H9 (cell line): ENCODE results near the gene GBE1. TPM values are rescaled to one million over a fixed set of nuclear protein-coding genes. Genes with fewer than 3 reads are reported as not detected.

Experiments
- DNase-seq: peaks from one replicate; pipeline ENCODE4 v3.0.0-alpha.2; 2017
- H2AFZ ChIP-seq: one replicate; pipeline ENCODE4 v1.6.1; 2013; ENCODE audit warnings: mild to moderate bottlenecking, low read length, control low read depth, moderate library complexity
- H2AK5ac ChIP-seq: 2 replicates; pipeline ENCODE4 v1.6.1; 2013; ENCODE audit warnings: low read length, control low read depth, mixed read lengths; ENCODE audit not compliant: insufficient read length
- H2BK120ac ChIP-seq: one replicate; pipeline ENCODE4 v1.6.1; 2013; ENCODE audit warnings: low read depth, mild to moderate bottlenecking, low read length, control low read depth, inconsistent platforms; ENCODE audit not compliant: poor library complexity, severe bottlenecking
- H2BK12ac ChIP-seq: 2 replicates; pipeline ENCODE4 v1.6.1; 2013; ENCODE audit warnings: low read length, control low read depth, mixed read lengths, low read depth; ENCODE audit not compliant: insufficient read length
- H2BK15ac ChIP-seq: 2 replicates; pipeline ENCODE4 v1.6.1; 2013; ENCODE audit warnings: low read depth, low read length, control low read depth
- H2BK20ac ChIP-seq: one replicate; pipeline ENCODE4 v1.6.1; 2013; ENCODE audit warnings: low read depth, mild to moderate bottlenecking, low read length, control low read depth, inconsistent platforms; ENCODE audit not compliant: poor library complexity, severe bottlenecking
- H2BK5ac ChIP-seq: 2 replicates; pipeline ENCODE4 v1.6.1; 2013; ENCODE audit warnings: low read length, control low read depth, mixed read lengths; ENCODE audit not compliant: insufficient read length
- H3K14ac ChIP-seq: 2 replicates; pipeline ENCODE4 v1.6.1; 2013; ENCODE audit warnings: low read length, control low read depth; ENCODE audit not compliant: insufficient read depth
- H3K18ac ChIP-seq: 2 replicates; pipeline ENCODE4 v1.6.1; 2013; ENCODE audit warnings: low read depth, mild to moderate bottlenecking, mixed read lengths, low read length, control low read depth; ENCODE audit not compliant: insufficient read length
- H3K23ac ChIP-seq: 2 replicates; pipeline ENCODE4 v1.6.1; 2013; ENCODE audit warnings: low read length, control low read depth, mixed read lengths, low read depth; ENCODE audit not compliant: insufficient read length
- H3K23me2 ChIP-seq: 2 replicates; pipeline ENCODE4 v1.6.1; 2013; ENCODE audit warnings: low read depth, mild to moderate bottlenecking, mixed read lengths, low read length, control low read depth; ENCODE audit not compliant: insufficient read length, poor library complexity, severe bottlenecking
- H3K27ac ChIP-seq: 2 replicates; pipeline ENCODE4 v1.5.1; 2013; ENCODE audit warnings: low read length, control low read depth, mixed read lengths, low read depth; ENCODE audit not compliant: insufficient read length
- H3K27me3 ChIP-seq: 2 replicates; pipeline ENCODE4 v1.6.1; 2013; ENCODE audit warnings: low read length, control low read depth, inconsistent platforms; ENCODE audit not compliant: insufficient read depth
- H3K4ac ChIP-seq: 2 replicates; pipeline ENCODE4 v1.6.1; 2013; ENCODE audit warnings: low read depth, mild to moderate bottlenecking, control low read depth, inconsistent platforms, low read length, moderate library complexity
- H3K4me1 ChIP-seq: 2 replicates; pipeline ENCODE4 v1.6.1; 2013; ENCODE audit warnings: low read length, control low read depth, inconsistent platforms; ENCODE audit not compliant: insufficient read depth
- H3K4me2 ChIP-seq: 2 replicates; pipeline ENCODE4 v1.6.1; 2013; ENCODE audit warnings: low read length, control low read depth, mixed read lengths; ENCODE audit not compliant: insufficient read length, insufficient read depth
- H3K56ac ChIP-seq: 2 replicates; pipeline ENCODE4 v1.6.1; 2013; ENCODE audit warnings: low read depth, mild to moderate bottlenecking, mixed read lengths, low read length, control low read depth; ENCODE audit not compliant: insufficient read length
- H3K79me1 ChIP-seq: 2 replicates; pipeline ENCODE4 v1.6.1; 2013; ENCODE audit warnings: low read depth, mild to moderate bottlenecking, moderate library complexity, low read length, control low read depth, inconsistent platforms; ENCODE audit not compliant: insufficient read depth, poor library complexity, severe bottlenecking
- H3K79me2 ChIP-seq: 2 replicates; pipeline ENCODE4 v1.6.1; 2013; ENCODE audit warnings: low read length, control low read depth, inconsistent platforms; ENCODE audit not compliant: insufficient read depth
- H3K9ac ChIP-seq: 2 replicates; pipeline ENCODE4 v1.6.1; 2013; ENCODE audit warnings: low read length, control low read depth, mixed read lengths; ENCODE audit not compliant: insufficient read length; ENCODE audit errors: extremely low read depth
- H3K9me3 ChIP-seq: one replicate; pipeline ENCODE4 v1.6.1; 2013; ENCODE audit warnings: low read depth, low read length, inconsistent platforms; ENCODE audit not compliant: control insufficient read depth
- H3T11ph ChIP-seq: one replicate; pipeline ENCODE4 v1.6.1; 2013; ENCODE audit warnings: mild to moderate bottlenecking, low read length, control low read depth, inconsistent platforms
- H4K20me1 ChIP-seq: one replicate; pipeline ENCODE4 v1.6.1; 2013; ENCODE audit not compliant: control insufficient read depth, insufficient read length, insufficient read depth
- H4K5ac ChIP-seq: 2 replicates; pipeline ENCODE4 v1.6.1; 2013; ENCODE audit warnings: low read depth, mild to moderate bottlenecking, mixed read lengths, low read length, control low read depth; ENCODE audit not compliant: insufficient read length
- H4K8ac ChIP-seq: replicated peaks from 2 replicates; pipeline ENCODE4 v1.6.1; 2013; ENCODE audit warnings: low read length, control low read depth, mixed read lengths, low read depth; ENCODE audit not compliant: insufficient read length
- H4K91ac ChIP-seq: 2 replicates; pipeline ENCODE4 v1.6.1; 2013; ENCODE audit warnings: low read depth, mild to moderate bottlenecking, moderate library complexity, mixed read lengths, low read length, control low read depth; ENCODE audit not compliant: insufficient read length
- H3K27ac Mint-ChIP-seq, 3 experiments: 2 replicates in 2 of 3; 3 replicates in 1 of 3; pipeline ENCODE4 v1.8.0; 2020 to 2021; ENCODE audit warnings: mixed read lengths in 3 of 3, mild to moderate bottlenecking in 1 of 3, moderate library complexity in 1 of 3
- H3K27me3 Mint-ChIP-seq: 2 replicates; pipeline ENCODE4 v1.8.0; 2021; ENCODE audit warnings: low read depth, mild to moderate bottlenecking, moderate library complexity, mixed read lengths
- H3K36me3 Mint-ChIP-seq, 3 experiments: 2 replicates in 2 of 3; 3 replicates in 1 of 3; pipeline ENCODE4 v1.8.0; 2020 to 2021; ENCODE audit warnings: low read depth in 3 of 3, mixed read lengths in 3 of 3; ENCODE audit not compliant: insufficient read depth in 1 of 3
- H3K4me1 Mint-ChIP-seq, 2 experiments: 2 replicates each; pipeline ENCODE4 v1.8.0; 2020; ENCODE audit warnings: mixed read lengths in 2 of 2
- H3K4me3 Mint-ChIP-seq, 2 experiments: 2 replicates in 1 of 2; 3 replicates in 1 of 2; pipeline ENCODE4 v1.8.0; 2020 to 2021; ENCODE audit warnings: mild to moderate bottlenecking in 2 of 2, mixed read lengths in 2 of 2, moderate library complexity in 1 of 2
- H3K9me3 Mint-ChIP-seq, 2 experiments: 2 replicates in 1 of 2; 3 replicates in 1 of 2; pipeline ENCODE4 v1.8.0; 2020; ENCODE audit warnings: mild to moderate bottlenecking in 2 of 2, mixed read lengths in 2 of 2, moderate library complexity in 1 of 2
- CTCF ChIP-seq: fragments of 200-600 bp; sonication (generic); conservative IDR thresholded peaks from 3 replicates; pipeline ENCODE4 v1.8.0; 2021; ENCODE audit warnings: antibody characterized with exemption, mild to moderate bottlenecking
- WGBS: extraction: QIAGEN DNeasy Blood & Tissue Kit; methylation state at CpG from one replicate; pipeline ENCODE4 v1.1.7; 2013; ENCODE audit warnings: missing lambda C conversion rate, low lambda C conversion rate, mixed read lengths; ENCODE audit not compliant: insufficient read length; ENCODE audit errors: extremely low coverage; 5-methylcytosine and 5-hydroxymethylcytosine counted together
- total RNA-seq: library from RNA; stranded (reverse); gene quantifications from 2 replicates; pipeline ENCODE4 v1.2.1, GENCODE V29; 2021

The GBE1 gene
- total RNA-seq, 1 experiment from 2014 or later, result 13.8 TPM

DNA sequence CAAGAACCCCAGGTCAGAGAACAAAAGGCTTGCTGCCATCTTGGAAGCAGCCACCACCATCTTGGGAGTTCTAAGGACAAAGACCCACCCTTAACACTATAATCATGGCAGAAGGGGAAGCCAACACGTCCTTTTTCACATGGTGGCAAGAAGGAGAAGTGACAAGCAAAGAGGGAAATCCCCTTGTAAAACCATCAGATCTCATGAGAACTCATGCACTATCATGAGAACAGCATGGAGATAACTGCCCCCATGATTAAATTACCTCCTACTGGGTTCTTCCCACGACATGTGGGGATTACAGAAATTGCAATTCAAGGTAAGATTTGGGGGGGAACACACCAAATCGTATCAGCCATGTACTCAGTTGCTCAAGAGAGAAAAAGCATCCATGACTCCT, 21.1 kb upstream of the GBE1 start:
- Histone ChIP-seq H2AFZ (no peak overlapping the region), H2BK5ac (no peak overlapping the region), H2BK15ac (no peak overlapping the region), H3K23ac (no peak overlapping the region), H3K4ac (no peak overlapping the region), H3T11ph (no peak overlapping the region), H2BK12ac (no peak overlapping the region), H4K8ac (no peak overlapping the region), H3K14ac (no peak overlapping the region), H2BK120ac (no peak overlapping the region), H2BK20ac (no peak overlapping the region), H2AK5ac (no peak overlapping the region), H3K18ac (no peak overlapping the region), H3K79me1 (no peaks in the 10 kb centered on the region), H4K91ac (no peak overlapping the region), H3K4me2 (no peak overlapping the region), H3K56ac (no peak overlapping the region), H3K27me3 (no peaks in the 10 kb centered on the region), H3K27ac (no peak overlapping the region), H3K9me3 (no peaks in the 10 kb centered on the region), H3K23me2 (no peaks in the 10 kb centered on the region), H4K5ac (no peak overlapping the region), H3K4me1 (no peaks in the 10 kb centered on the region), H3K79me2 (no peaks in the 10 kb centered on the region), H4K20me1 (no peaks in the 10 kb centered on the region), H3K9ac (no peak overlapping the region)
- Mint-ChIP-seq H3K36me3 (peaks cover 8 to 26% (median 20%) of the 10 kb centered on the region in 3 experiments), H3K27ac (peak overlapping the region in 1 of 3 experiments; percentile 26; a peak in 1 of 7 replicates), H3K4me1 (no peaks in the 10 kb centered on the region), H3K4me3 (no peak overlapping the region), H3K27me3 (no peaks in the 10 kb centered on the region; the same call in 1 of the 2 replicates), H3K9me3 (peaks cover 24 to 28% of the 10 kb centered on the region in 2 experiments)
- no CpG with 5 or more reads among the region's 3 CpGs for WGBS
- TF ChIP-seq CTCF, result no peak
- no peak for DNase-seq
